K562 (cell line): ENCODE results near the gene DRD1.
"Not testable (repeated sequence)": the region's sequence is repeated elsewhere in the genome, so short reads cannot be mapped to it uniquely, and the experiment has no call there.

Experiments
- CTCF ChIP-seq, 3 experiments: IDR thresholded peaks in 2 of 3; conservative IDR thresholded peaks in 1 of 3; 2 replicates each; pipeline ENCODE4 v1.5.1; 2011 to 2012; ENCODE audit warnings: low read length in 3 of 3, mild to moderate bottlenecking in 3 of 3, control low read depth in 2 of 3, improper control_type of control experiment in 1 of 3, inconsistent platforms in 1 of 3, low read depth in 1 of 3, mixed read lengths in 1 of 3, moderate library complexity in 1 of 3; ENCODE audit not compliant: insufficient read depth in 2 of 3
- POLR2A ChIP-seq: fragments of 450-650 bp; conservative IDR thresholded peaks from 2 replicates; pipeline ENCODE4 v1.6.1; 2016
- PTBP1 ChIP-seq: fragments of 200-400 bp; formaldehyde crosslinking; IDR thresholded peaks from 2 replicates; pipeline ENCODE4 v1.6.1; 2017; ENCODE audit warnings: low read depth, low read length
- RBM15 ChIP-seq: fragments of 200-400 bp; formaldehyde crosslinking; IDR thresholded peaks from 2 replicates; pipeline ENCODE4 v1.6.1; 2018; ENCODE audit warnings: mild to moderate bottlenecking, low read length, moderate library complexity; ENCODE audit not compliant: insufficient read depth
- SETDB1 ChIP-seq: IDR thresholded peaks from one replicate; pipeline ENCODE4 v1.6.1; 2012; ENCODE audit warnings: low read length, control low read depth, inconsistent platforms
- SPI1 ChIP-seq: IDR thresholded peaks from 2 replicates; pipeline ENCODE4 v1.6.1; 2011; ENCODE audit warnings: low read depth, low read length, control low read depth, borderline replicate concordance
- ZBTB8A ChIP-seq: fragments of 450-650 bp; IDR thresholded peaks from 2 replicates; pipeline ENCODE4 v1.6.1; 2018; ENCODE audit warnings: mild to moderate bottlenecking, moderate library complexity; ENCODE audit not compliant: partially characterized antibody
- ZFP36 ChIP-seq: fragments of 150-350 bp; IDR thresholded peaks from 2 replicates; pipeline ENCODE4 v1.6.1; 2018; ENCODE audit warnings: low read length, low read depth; ENCODE audit not compliant: partially characterized antibody
- TF ChIP-seq, protein P1 (sequence below): fragments of 250-450 bp; sonication (Bioruptor Pico); IDR thresholded peaks from 2 replicates; pipeline ENCODE4 v1.5.0; 2021; ENCODE audit warnings: mild to moderate bottlenecking, borderline replicate concordance

DNA sequence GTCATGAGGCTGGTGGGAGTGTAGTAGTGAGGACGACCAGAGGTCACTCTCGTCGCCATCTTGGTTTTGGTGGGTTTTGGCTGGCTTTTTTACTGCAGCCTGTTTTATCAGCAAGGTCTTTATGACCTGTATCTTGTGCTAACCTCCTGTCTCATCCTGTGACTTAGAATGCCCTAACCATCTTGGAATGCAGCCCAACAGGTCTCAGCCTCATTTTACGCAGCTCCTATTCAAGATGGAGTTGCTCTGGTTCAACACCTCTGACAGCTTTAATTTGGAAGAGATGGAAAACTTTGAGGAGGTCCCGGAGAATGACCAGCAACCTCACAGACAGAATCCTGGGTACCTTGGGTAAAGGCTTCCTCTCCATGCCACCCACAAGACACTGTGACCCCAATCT lies 10.4 kb upstream of the DRD1 start:
- not testable (repeated sequence) for TF ChIP-seq RBM15; ZBTB8A; CTCF (IDR thresholded peaks at IDR 0.05 in 2 of 3, conservative IDR thresholded peaks at IDR 0.05 in 1 of 3; ENCODE audit: insufficient read depth in 2 of 3, low read depth in 1 of 3, low read length in 3 of 3); SPI1; ZFP36; POLR2A; SETDB1; PTBP1
- TF ChIP-seq, protein P1, sequence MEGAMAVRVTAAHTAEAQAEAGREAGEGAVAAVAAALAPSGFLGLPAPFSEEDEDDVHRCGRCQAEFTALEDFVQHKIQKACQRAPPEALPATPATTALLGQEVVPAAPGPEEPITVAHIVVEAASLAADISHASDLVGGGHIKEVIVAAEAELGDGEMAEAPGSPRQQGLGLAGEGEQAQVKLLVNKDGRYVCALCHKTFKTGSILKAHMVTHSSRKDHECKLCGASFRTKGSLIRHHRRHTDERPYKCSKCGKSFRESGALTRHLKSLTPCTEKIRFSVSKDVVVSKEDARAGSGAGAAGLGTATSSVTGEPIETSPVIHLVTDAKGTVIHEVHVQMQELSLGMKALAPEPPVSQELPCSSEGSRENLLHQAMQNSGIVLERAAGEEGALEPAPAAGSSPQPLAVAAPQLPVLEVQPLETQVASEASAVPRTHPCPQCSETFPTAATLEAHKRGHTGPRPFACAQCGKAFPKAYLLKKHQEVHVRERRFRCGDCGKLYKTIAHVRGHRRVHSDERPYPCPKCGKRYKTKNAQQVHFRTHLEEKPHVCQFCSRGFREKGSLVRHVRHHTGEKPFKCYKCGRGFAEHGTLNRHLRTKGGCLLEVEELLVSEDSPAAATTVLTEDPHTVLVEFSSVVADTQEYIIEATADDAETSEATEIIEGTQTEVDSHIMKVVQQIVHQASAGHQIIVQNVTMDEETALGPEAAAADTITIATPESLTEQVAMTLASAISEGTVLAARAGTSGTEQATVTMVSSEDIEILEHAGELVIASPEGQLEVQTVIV (CRISPR knock-in tag): not testable (repeated sequence)
